Cardiac muscle cell (in vitro differentiated cells and primary cell): Measurements from ENCODE around the gene MEGF8. TPM values are rescaled to one million over a fixed set of nuclear protein-coding genes. Genes with fewer than 3 reads are reported as not detected.

ENCODE experiments used
- DNase-seq, 2 donors: peaks; one replicate each; pipeline versions ENCODE4 v3.0.0 to v3.0.0-alpha.2; 2010 to 2017; ENCODE audit warnings: low read depth in 1 of 2, low spot score in 1 of 2
- H3K27ac ChIP-seq: fragments of 200-600 bp; sonication (generic); 2 replicates; pipeline ENCODE4 v1.5.1; 2016
- H3K27me3 ChIP-seq: fragments of 200-600 bp; sonication (generic); 2 replicates; pipeline ENCODE4 v1.6.0; 2016; ENCODE audit warnings: control low read depth
- H3K36me3 ChIP-seq: fragments of 200-600 bp; sonication (generic); 2 replicates; pipeline ENCODE4 v1.5.1; 2016; ENCODE audit warnings: control low read depth
- H3K4me1 ChIP-seq: fragments of 200-600 bp; sonication (generic); 2 replicates; pipeline ENCODE4 v1.8.1; 2017; ENCODE audit warnings: low read depth, mild to moderate bottlenecking, mixed run types
- H3K4me3 ChIP-seq: fragments of 200-600 bp; sonication (generic); 2 replicates; pipeline ENCODE4 v1.5.1; 2016; ENCODE audit warnings: mild to moderate bottlenecking
- H3K9me3 ChIP-seq: fragments of 200-600 bp; sonication (generic); 2 replicates; pipeline ENCODE4 v1.5.1; 2017; ENCODE audit warnings: low read depth, mild to moderate bottlenecking, control low read depth
- polyA plus RNA-seq: library from polyadenylated mRNA; unstranded; fragments of >200 nt; fragmentation: Nextera tagmentation; extraction: Ambion mirVana; gene quantifications from 2 replicates; pipeline ENCODE4 v1.2.1, GENCODE V29; 2016
- total RNA-seq: library from RNA; depleted of rRNA; stranded (reverse); fragments of >200 nt; gene quantifications from 2 replicates; pipeline ENCODE4 v1.2.3, GENCODE V29; 2016
- TF ChIP-seq, protein P1 (sequence below): IDR thresholded peaks from 2 replicates; pipeline ENCODE4 v1.5.1; 2012; ENCODE audit warnings: low read depth, mild to moderate bottlenecking, low read length

Gene MEGF8
- total and polyA plus RNA-seq, 2 experiments from 2014 or later = 23.9 to 102 TPM

GRCh38 chr19:42407816-42408175, 82.4 kb downstream of the MEGF8 start:
- Histone ChIP-seq H3K4me1 (no peaks in the 10 kb centered on the region), H3K36me3 (peaks cover 2% of the 10 kb centered on the region), H3K27ac (no peak overlapping the region), H3K9me3 (no peaks in the 10 kb centered on the region), H3K27me3 (no peaks in the 10 kb centered on the region), H3K4me3 (no peak overlapping the region)
- TF ChIP-seq, protein P1, sequence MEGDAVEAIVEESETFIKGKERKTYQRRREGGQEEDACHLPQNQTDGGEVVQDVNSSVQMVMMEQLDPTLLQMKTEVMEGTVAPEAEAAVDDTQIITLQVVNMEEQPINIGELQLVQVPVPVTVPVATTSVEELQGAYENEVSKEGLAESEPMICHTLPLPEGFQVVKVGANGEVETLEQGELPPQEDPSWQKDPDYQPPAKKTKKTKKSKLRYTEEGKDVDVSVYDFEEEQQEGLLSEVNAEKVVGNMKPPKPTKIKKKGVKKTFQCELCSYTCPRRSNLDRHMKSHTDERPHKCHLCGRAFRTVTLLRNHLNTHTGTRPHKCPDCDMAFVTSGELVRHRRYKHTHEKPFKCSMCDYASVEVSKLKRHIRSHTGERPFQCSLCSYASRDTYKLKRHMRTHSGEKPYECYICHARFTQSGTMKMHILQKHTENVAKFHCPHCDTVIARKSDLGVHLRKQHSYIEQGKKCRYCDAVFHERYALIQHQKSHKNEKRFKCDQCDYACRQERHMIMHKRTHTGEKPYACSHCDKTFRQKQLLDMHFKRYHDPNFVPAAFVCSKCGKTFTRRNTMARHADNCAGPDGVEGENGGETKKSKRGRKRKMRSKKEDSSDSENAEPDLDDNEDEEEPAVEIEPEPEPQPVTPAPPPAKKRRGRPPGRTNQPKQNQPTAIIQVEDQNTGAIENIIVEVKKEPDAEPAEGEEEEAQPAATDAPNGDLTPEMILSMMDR = no peak
- no peak for DNase-seq

DNA sequence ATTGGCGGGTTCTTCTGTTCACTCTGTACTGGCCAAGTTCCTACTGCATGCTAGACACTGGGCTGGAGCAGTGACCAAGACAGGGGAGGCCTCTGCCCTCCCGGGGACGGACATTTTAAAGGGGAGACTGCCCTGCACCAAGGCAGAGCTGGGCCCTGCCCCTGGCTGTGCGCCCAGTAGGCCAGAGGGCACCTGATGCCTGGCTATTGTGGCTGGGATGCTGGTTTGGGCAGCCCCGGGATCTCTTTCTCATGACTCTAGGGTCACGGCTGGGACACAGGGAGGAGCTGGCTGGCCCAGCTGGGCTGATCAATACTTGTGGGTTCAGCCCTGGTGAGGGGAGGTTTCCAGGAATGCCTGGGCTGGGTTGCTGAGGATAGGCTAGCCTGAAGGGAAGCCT, 84.0 kb downstream of the MEGF8 start:
- no peak overlapping the region for H3K4me3 ChIP-seq
- DNase-seq = no peak
- no peaks in the 10 kb centered on the region for H3K27me3 ChIP-seq
- H3K36me3 ChIP-seq = peaks cover 2% of the 10 kb centered on the region
- H3K27ac ChIP-seq = no peak overlapping the region
- no peaks in the 10 kb centered on the region for H3K4me1 ChIP-seq
- TF ChIP-seq, protein P1 = no peak
- H3K9me3 ChIP-seq = no peaks in the 10 kb centered on the region

GRCh38 chr19:42410371-42410770, 84.9 kb downstream of the MEGF8 start:
- TF ChIP-seq, protein P1 = no peak
- Histone ChIP-seq H3K9me3 (no peaks in the 10 kb centered on the region), H3K4me3 (no peak overlapping the region), H3K4me1 (no peaks in the 10 kb centered on the region), H3K27me3 (no peaks in the 10 kb centered on the region), H3K27ac (no peak overlapping the region), H3K36me3 (no peaks in the 10 kb centered on the region)
- no peak for DNase-seq

DNA sequence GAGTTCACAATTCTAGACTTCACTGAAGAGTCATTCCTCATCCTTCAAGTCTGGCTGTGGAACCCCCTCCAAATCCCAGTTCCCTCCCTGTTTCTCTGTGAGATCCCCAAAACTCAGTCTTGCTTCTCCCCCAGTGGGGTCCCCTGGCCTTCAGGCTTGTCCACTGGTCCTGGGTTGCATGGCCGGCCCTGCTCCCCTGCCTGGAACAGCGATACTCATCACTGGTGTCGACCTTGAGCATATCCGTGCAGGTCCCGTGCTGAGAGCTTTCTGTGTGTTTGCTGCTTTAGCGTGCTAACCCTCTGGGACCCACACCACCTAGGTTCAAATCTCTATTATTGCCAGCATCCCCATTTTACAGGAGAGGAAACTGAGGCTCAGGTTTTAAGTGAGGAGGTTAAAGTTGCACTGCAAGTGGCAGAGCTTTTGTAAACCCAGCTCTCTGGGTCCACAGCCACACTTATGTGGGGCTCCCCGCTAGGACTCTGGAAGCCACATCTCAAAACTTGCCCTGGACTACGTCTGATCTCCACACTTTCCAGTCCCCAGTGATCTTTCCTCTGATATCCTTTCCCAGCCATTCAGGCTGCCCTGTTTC, 86.2 kb downstream of the MEGF8 start:
- Histone ChIP-seq H3K4me3 (no peak overlapping the region), H3K27me3 (no peaks in the 10 kb centered on the region), H3K27ac (no peak overlapping the region), H3K36me3 (no peaks in the 10 kb centered on the region), H3K4me1 (no peaks in the 10 kb centered on the region), H3K9me3 (no peaks in the 10 kb centered on the region)
- TF ChIP-seq, protein P1 = no peak
- DNase-seq = no peak

GRCh38 chr19:42412227-42412626, 86.8 kb downstream of the MEGF8 start:
- H3K9me3 ChIP-seq = no peaks in the 10 kb centered on the region
- H3K27me3 ChIP-seq = no peaks in the 10 kb centered on the region
- DNase-seq = no peak
- H3K4me3 ChIP-seq = no peak overlapping the region
- H3K4me1 ChIP-seq = no peaks in the 10 kb centered on the region
- TF ChIP-seq, protein P1 = no peak
- no peak overlapping the region for H3K27ac ChIP-seq
- H3K36me3 ChIP-seq = no peaks in the 10 kb centered on the region

DNA sequence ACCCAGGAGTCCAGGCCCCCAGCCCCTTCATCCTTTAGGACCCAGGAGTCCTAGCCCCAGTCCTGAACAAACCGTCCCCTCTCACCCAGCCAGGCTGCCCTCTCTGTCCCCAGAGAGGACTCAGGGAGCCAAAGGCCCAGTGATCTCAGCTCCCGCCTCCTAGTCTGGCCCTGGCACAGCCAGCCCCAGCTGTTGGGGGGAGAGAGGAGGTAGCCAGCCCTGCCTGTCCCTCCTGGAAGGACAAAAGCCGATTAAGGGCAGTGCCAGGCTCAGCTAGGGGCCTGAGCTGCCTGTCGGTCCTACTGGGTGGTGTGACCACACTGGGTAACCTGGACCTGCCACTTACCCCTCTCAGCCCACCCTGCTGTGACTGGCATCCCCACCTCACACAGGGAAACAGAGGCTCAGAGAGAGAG, 87.2 kb downstream of the MEGF8 start:
- H3K4me1 ChIP-seq = no peaks in the 10 kb centered on the region
- H3K36me3 ChIP-seq = no peaks in the 10 kb centered on the region
- no peak overlapping the region for H3K4me3 ChIP-seq
- no peaks in the 10 kb centered on the region for H3K27me3 ChIP-seq
- no peaks in the 10 kb centered on the region for H3K9me3 ChIP-seq
- H3K27ac ChIP-seq = no peak overlapping the region
- TF ChIP-seq, protein P1 = no peak
- no peak for DNase-seq
